Small intestine (tissue), 7 donors: ENCODE data around the gene MCF2L. TPM values are rescaled to one million over a fixed set of nuclear protein-coding genes. Genes with fewer than 3 reads are reported as not detected.

ENCODE experiments used
- DNase-seq, 2 donors: peaks; one replicate each; pipeline versions ENCODE4 v3.0.0 to v3.0.0-alpha.2; 2013
- FAIRE-seq: peaks from 2 replicates; lab custom pipeline; 2012; peaks lifted over from hg19 to GRCh38; lab: Jason Lieb, UNC
- H3K27ac ChIP-seq, 3 donors: one replicate each; pipeline ENCODE4 v1.5.1; 2013; ENCODE audit warnings: low read length in 2 of 3, mild to moderate bottlenecking in 2 of 3, control low read depth in 1 of 3, inconsistent platforms in 1 of 3, low read depth in 1 of 3, moderate library complexity in 1 of 3
- H3K27me3 ChIP-seq, 3 donors: one replicate each; pipeline ENCODE4 v1.6.1; 2013; ENCODE audit warnings: low read length in 3 of 3, inconsistent platforms in 1 of 3; ENCODE audit not compliant: control insufficient read depth in 3 of 3, insufficient read depth in 3 of 3
- H3K36me3 ChIP-seq, 3 donors: one replicate each; pipeline ENCODE4 v1.6.1; 2013; ENCODE audit warnings: low read length in 3 of 3, inconsistent platforms in 1 of 3, low read depth in 1 of 3, mild to moderate bottlenecking in 1 of 3, moderate library complexity in 1 of 3; ENCODE audit not compliant: control insufficient read depth in 3 of 3, insufficient read depth in 2 of 3
- H3K4me1 ChIP-seq, 3 donors: one replicate each; pipeline ENCODE4 v1.6.1; 2013; ENCODE audit warnings: low read length in 2 of 3, inconsistent platforms in 1 of 3, low read depth in 1 of 3, mild to moderate bottlenecking in 1 of 3, moderate library complexity in 1 of 3; ENCODE audit not compliant: control insufficient read depth in 3 of 3, insufficient read depth in 2 of 3
- H3K4me3 ChIP-seq, 3 donors: one replicate each; pipeline ENCODE4 v1.5.1; 2013; ENCODE audit warnings: low read length in 3 of 3, control low read depth in 1 of 3, inconsistent platforms in 1 of 3, low read depth in 1 of 3, mild to moderate bottlenecking in 1 of 3, moderate library complexity in 1 of 3
- H3K9me3 ChIP-seq, 2 donors: one replicate each; pipeline ENCODE4 v1.6.1; 2013; ENCODE audit warnings: low read depth in 1 of 2, low read length in 1 of 2; ENCODE audit not compliant: control insufficient read depth in 2 of 2, insufficient read depth in 1 of 2
- WGBS, 3 donors: extraction: QIAGEN DNeasy Blood & Tissue Kit; methylation state at CpG; one replicate each; pipeline ENCODE4 v1.1.7; 2013; 5-methylcytosine and 5-hydroxymethylcytosine counted together
- polyA plus RNA-seq, 4 donors: library from polyadenylated mRNA; stranded (reverse) in 3 of 4; unstranded in 1 of 4; fragments of 200-250 nt in 3 of 4; fragments of 120-200 nt in 1 of 4; gene quantifications; one replicate each; pipeline versions ENCODE4 v1.2.1 to v1.2.3, GENCODE V29; 2013
- donor health status: healthy with polysubstance abuse.
- donor health status: control.
- donor health status: control.
- donor health status: Bipolar disorder and iron deficiency.
- donor health status: healthy.

MCF2L gene
- polyA plus RNA-seq, 4 donors: 12.2 to 37.1 (median 22.0) TPM

DNA sequence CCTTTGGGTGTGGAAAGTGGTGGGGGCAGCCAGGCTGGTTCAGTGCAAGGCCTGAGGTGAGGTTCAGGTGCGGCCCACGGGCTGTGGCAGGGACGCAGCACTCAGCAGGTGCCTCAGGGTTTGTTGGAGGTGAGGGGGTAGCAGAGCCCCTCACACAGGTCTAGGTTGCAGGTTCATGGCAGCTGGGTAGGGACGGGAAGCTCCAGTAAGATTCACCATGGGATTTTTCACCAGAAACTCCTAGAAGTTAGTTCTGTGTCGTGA, 14.0 kb downstream of the MCF2L start:
- 75 to 76% (median 75%) methylated on average over 5 of the region's 5 CpGs for WGBS, 3 donors
- Histone ChIP-seq H3K4me1 (peaks cover 0 to 17% (median 0%) of the 10 kb centered on the region in 3 donors), H3K4me3 (no peak overlapping the region), H3K27me3 (no peaks in the 10 kb centered on the region), H3K36me3 (peaks cover 0 to 24% (median 0%) of the 10 kb centered on the region in 3 donors), H3K27ac (peak overlapping the region in 2 of 3 donors; percentile 31 to 53), H3K9me3 (no peaks in the 10 kb centered on the region)
- FAIRE-seq: no peak
- DNase-seq: no peak

DNA sequence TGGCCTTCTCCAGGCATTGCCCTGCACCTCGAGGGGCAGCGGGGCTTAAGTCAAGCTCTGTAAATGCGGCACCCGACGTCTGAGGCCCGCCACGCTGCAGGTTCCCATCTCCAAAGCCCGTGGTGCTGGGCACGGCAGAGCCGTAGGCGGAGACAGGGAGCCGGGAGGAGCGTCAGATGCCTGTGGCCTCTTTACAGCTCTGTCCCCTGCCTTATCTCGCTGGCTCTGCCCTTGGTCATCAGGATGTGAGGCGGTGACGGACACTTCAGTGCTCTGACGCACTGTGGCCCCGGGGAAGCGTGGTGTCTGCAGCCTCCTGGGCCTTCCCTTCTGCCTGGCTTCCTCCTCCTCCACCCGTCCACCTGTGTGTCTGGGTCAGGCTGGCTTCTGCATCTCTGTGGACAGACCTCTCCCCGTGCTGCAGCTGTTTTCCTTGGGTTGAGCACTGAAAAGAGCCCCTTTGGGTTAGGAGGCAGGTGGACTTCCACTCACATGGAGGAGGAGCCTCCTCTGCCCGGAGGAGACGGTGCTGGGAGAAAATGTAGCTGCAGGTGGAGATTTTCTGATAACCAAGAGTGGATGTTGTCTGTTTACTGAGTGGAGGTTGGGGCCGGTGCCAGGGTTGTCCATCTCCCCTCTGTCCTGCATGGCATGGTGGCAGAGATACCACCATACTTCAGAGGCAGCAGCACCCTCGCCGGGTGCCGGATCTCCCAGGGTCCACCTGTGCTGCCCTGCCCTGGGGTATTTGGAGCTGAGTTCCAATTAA, 14.6 kb downstream of the MCF2L start:
- DNase-seq (peak; percentile 53 to 76), FAIRE-seq (no peak)
- H3K4me1 ChIP-seq: peaks cover 0 to 17% (median 0%) of the 10 kb centered on the region in 3 donors
- H3K4me3 ChIP-seq: no peak overlapping the region
- peak overlapping the region in 2 of 3 donors; percentile 46 to 61 for H3K27ac ChIP-seq
- no peaks in the 10 kb centered on the region for H3K9me3 ChIP-seq
- WGBS, 3 donors: 48 to 62% (median 49%) methylated on average over 26 to 27 of the region's 27 CpGs
- H3K36me3 ChIP-seq: peaks cover 0 to 25% (median 0%) of the 10 kb centered on the region in 3 donors
- no peaks in the 10 kb centered on the region for H3K27me3 ChIP-seq

DNA sequence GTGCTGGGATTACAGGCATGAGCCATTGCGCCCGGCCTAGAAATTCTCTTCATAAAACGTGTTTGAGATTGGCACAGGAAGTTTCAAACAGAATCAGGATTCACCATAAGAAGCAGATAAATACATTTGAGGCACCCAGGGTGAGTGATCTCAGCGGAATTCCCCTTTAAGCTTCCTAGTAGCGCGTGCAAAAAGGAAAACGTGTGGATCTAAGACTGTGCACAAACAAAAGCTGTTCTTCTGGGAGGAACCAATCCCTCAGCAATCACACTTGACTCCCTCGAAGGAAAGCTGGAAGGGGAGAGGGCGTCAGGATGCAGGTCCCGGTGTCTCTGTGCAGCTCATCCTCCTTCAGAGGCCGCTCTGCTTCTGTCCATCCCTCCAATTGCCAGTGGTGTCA, 15.5 kb downstream of the MCF2L start:
- Histone ChIP-seq H3K4me1 (peaks cover 0 to 17% (median 0%) of the 10 kb centered on the region in 3 donors), H3K27ac (peak overlapping the region in 2 of 3 donors; percentile 73 to 84), H3K9me3 (peaks cover 0 to under 1% of the 10 kb centered on the region in 2 donors), H3K4me3 (peak overlapping the region in 1 of 3 donors; percentile 39), H3K27me3 (no peaks in the 10 kb centered on the region), H3K36me3 (peaks cover 0 to 27% (median 0%) of the 10 kb centered on the region in 3 donors)
- 46 to 62% (median 54%) methylated on average over 11 of the region's 11 CpGs for WGBS, 3 donors
- DNase-seq (peak in 1 of 2 donors; percentile 19), FAIRE-seq (no peak)

DNA sequence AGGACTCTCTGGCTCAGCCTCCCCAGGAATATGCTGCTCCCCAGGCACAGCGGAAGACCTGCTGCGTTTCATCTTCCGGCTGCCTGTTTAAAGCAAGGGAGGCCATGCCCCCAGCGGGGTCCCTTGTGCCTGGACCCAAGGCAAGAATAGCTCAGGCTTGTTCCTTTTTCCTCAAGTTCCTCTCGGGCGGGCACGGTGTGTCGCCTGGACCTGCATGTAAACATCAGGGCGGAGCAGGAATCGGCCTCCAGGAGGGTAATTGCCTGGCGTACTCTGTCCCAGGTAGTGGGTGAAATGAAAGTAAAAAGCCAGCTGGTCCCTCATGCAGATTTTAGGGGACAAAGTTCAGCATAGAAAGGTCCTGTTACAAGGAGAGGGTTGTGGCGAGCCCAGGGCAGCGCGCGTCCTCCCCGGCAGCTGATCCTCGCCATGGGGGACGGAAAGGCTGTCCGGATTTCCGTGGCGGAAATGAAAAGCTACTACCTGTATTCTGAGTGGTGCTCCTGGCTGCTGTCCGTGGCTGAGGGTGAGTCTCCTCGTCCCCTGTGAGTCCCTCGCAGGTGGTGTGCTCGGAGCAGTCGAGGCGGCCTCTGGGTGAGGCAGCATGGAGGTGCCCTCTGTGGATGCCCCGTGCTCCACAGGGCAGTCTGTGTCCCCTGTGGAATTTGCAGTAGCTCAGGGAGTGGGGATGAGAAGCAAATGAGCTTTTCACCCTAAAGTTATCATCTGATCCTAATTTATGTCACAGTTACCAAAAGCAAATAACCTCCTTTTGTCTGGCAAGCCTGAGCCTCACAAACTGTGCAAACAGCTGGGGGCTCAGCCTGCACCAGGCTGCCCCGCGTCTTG, 16.2 kb downstream of the MCF2L start:
- no peak for FAIRE-seq
- peak; percentile 84 to 87 for DNase-seq
- H3K27ac ChIP-seq: peak overlapping the region in 2 of 3 donors; percentile 73 to 84
- peak overlapping the region in 2 of 3 donors; percentile 3 to 39 for H3K4me3 ChIP-seq
- H3K27me3 ChIP-seq: no peaks in the 10 kb centered on the region
- H3K36me3 ChIP-seq: peaks cover 0 to 29% (median 0%) of the 10 kb centered on the region in 3 donors
- H3K4me1 ChIP-seq: peaks cover 0 to 19% (median 0%) of the 10 kb centered on the region in 3 donors
- peaks cover 0 to 7% of the 10 kb centered on the region in 2 donors for H3K9me3 ChIP-seq
- 19 to 53% (median 27%) methylated on average over 30 of the region's 30 CpGs for WGBS, 3 donors

DNA sequence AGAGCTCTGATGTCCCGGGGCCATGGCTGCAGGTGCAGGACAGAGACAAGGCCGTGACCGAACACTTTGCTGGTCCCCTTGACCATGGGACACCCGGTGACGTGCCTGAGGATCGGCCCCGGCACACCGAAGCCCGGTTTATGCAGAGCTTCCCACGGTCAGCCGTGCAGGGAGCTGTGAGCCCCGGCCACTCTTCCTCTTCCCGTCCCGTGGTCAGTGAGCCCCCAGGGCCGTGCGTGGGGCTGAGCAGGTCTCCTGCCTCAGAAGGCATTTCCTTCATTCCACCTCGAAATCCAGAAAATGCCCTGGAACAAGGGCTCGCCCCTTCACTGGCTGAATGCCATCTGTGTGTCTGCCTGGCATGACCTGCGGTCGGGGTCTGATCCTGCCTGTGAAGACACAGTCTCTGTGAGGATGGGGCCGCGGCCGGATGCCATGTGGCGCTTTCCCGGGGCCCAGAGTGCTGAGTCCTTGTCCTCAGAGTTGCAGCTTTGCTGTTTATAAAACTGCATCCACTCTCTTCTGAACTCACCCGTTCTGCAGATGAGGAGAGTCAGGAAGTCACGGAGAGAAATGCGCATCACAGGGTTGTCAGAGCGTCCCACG, 16.9 kb downstream of the MCF2L start:
- peak overlapping the region in 2 of 3 donors; percentile 3 to 39 for H3K4me3 ChIP-seq
- FAIRE-seq: no peak
- peaks cover 0 to 7% of the 10 kb centered on the region in 2 donors for H3K9me3 ChIP-seq
- H3K27me3 ChIP-seq: no peaks in the 10 kb centered on the region
- DNase-seq: no peak
- H3K27ac ChIP-seq: peak overlapping the region in 2 of 3 donors; percentile 73 to 84
- H3K4me1 ChIP-seq: peaks cover 0 to 26% (median 0%) of the 10 kb centered on the region in 3 donors
- H3K36me3 ChIP-seq: peaks cover 0 to 29% (median 0%) of the 10 kb centered on the region in 3 donors
- WGBS, 3 donors: 31 to 71% (median 41%) methylated on average over 30 of the region's 30 CpGs

DNA sequence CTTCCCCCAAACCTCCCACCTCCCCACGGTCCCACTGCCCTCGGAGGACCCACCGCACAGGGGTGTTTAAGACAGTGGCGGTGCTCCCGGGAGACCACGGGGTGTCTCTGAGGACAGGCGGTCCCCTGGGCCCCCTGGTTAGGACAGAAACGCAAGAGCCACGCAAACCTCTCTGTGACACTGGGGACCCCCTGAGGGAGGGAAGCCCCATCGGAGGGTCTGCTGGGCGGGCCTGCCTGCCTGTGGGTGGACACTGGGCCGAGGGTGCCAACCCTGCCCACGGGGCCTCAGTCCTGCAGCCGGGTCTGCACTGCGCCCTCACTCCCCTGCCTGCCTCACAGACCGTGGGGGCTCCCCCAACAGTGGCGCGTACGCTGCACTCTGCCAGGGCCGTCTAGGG, 17.5 kb downstream of the MCF2L start:
- WGBS, 3 donors: 74 to 87% (median 78%) methylated on average over 20 of the region's 20 CpGs
- Histone ChIP-seq H3K27me3 (no peaks in the 10 kb centered on the region), H3K4me1 (peaks cover 0 to 31% (median 0%) of the 10 kb centered on the region in 3 donors), H3K4me3 (no peak overlapping the region), H3K9me3 (peaks cover 0 to 7% of the 10 kb centered on the region in 2 donors), H3K27ac (no peak overlapping the region), H3K36me3 (peaks cover 0 to 29% (median 0%) of the 10 kb centered on the region in 3 donors)
- no peak for DNase-seq
- no peak for FAIRE-seq

DNA sequence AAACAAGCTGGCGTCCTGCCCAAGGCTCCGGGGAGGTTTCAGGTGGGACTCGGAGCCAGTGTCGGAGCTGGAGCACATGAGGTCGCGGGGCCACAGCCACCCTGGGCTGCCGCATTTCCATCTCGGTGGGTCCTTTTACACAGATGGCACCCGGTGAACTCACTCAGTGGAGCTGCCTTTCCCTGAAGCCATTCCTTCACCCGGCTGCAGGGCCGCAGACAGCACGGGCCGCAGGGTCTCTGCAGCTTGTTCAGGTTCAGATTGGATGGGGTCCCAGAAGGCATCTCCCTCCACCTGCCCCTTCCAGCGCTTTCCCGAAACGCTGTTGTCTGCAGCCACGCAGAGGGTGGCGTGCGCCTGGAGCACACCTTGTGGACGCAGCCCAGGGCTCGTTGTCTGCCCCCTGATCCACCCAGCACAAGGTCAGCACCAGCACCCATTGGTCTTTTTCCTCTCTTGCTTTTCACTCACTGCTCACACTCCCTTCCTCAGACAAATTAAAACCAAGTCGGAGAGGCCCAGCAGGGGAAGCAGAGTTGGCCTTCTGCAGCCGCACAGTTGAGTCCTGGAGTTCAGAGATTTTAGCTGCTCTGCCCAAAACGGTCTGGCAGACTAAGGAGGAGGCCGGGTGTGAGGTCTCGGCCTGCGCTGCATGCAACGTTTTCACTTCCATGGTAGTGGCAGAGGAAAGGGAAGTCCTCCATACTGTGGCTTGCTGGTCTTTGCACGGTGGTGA, 18.1 kb downstream of the MCF2L start:
- H3K4me3 ChIP-seq: no peak overlapping the region
- H3K9me3 ChIP-seq: peaks cover 0 to 7% of the 10 kb centered on the region in 2 donors
- DNase-seq (no peak), FAIRE-seq (no peak)
- no peak overlapping the region for H3K27ac ChIP-seq
- H3K4me1 ChIP-seq: peaks cover 0 to 33% (median 0%) of the 10 kb centered on the region in 3 donors
- no peaks in the 10 kb centered on the region for H3K27me3 ChIP-seq
- peaks cover 0 to 26% (median 0%) of the 10 kb centered on the region in 3 donors for H3K36me3 ChIP-seq
- WGBS, 3 donors: 77 to 78% (median 78%) methylated on average over 28 to 29 of the region's 29 CpGs
